GM19372 (cell line): ENCODE data around the gene ELOVL2.

Source experiments
- ATAC-seq: cut with Tn5 transposase; IDR thresholded peaks from one replicate; pipeline ENCODE4 v1.9.1; 2021; ENCODE audit warnings: mild to moderate bottlenecking, low read depth, moderate library complexity; ENCODE audit not compliant: unreplicated experiment

ELOVL2 gene

GRCh38 chr6:10947966-10948365 is 96.1 kb downstream of the ELOVL2 start:
- ATAC-seq: no peak

- ATAC-seq: no peak
Measured at GRCh38 chr6:10945845-10946244, 98.3 kb downstream of the ELOVL2 start.

DNA sequence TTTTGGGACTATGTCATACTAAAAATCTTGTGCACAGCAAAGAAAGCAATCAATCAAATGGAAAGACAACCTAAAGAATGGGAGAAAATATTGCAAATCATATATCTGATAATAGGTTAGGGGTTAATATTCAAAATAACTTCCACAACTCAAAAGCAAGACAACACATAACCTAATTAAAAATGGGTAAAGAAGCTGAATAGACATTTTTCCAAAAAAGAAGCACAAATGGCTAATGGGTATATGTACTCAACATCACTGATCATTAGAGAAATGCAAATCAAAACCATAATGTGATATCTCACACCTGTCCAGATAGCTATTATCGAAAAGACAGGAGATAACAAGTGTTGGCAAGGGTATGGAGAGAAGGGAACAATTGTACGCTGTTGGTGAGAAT is 104.3 kb downstream of the ELOVL2 start:
- no peak for ATAC-seq

GRCh38 chr6:10933126-10933525 is 111.0 kb downstream of the ELOVL2 start:
- no peak for ATAC-seq
